ENCODE results near the gene SORCS2.

GRCh38 chr4:7646384-7647061, 454.2 kb downstream of the SORCS2 start:
- TF ChIP-seq TAF1 (IDR thresholded peaks at IDR 0.05; ENCODE audit: borderline replicate concordance, low read depth, low read length) (no peak), CTCF (IDR thresholded peaks at IDR 0.05) (no peak), USF1 (IDR thresholded peaks at IDR 0.05; ENCODE audit: borderline replicate concordance, low read depth) (no peak)

All from SK-N-SH (cell line).